NCI-H187 treated with DMSO at 0.1 percent for 48 hours (cell line): Measurements from ENCODE around the gene GAS1.

Experiments
- DNase-seq: peaks from one replicate; lab custom pipeline; 2025; lab: John Stamatoyannopoulos, UW

GAS1 gene

GRCh38 chr9:86965636-86966395, 18.5 kb upstream of the GAS1 start:
- DNase-seq = no peak

DNA sequence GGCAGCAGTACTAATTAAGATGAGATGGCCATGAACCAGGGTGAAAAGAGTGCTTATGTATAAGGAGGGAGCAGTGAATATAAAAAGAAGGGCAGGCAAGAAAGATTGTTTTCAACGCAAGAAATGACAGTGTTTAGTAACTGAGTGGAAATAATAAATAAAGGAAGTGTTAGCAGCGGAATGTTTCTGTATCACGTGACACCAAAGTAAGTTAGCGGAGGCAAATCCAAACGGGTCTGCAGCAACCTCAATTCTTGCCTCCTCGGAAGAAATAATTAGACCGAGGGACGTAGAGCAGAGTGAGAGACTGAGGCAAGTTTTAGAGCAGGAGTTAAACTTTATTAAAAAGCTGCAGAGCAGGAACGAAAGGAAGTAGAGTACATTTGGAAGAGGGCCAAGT, 15.4 kb upstream of the GAS1 start:
- no peak for DNase-seq

- DNase-seq = no peak
Measured at GRCh38 chr9:86960938-86961337, 13.6 kb upstream of the GAS1 start.

GRCh38 chr9:86958203-86958602, 10.9 kb upstream of the GAS1 start:
- DNase-seq = no peak

DNA sequence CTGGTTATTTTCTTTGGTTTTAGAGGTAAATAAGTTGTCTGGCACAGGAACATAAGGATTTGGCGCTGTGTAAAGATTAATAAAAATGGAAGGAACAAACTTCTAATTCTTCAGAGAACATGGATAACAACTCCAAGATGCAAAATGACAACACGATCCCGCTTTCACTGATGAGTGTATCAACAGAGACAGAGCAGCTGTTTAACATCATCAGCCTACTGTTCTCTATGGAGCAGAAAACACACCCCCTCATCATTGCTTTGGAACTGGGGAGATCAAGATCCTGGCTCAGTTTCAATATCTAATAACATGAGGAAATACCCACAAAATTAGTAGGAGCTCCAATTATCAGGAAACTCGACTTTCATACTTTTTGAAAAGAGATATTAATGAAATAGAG, 8.3 kb upstream of the GAS1 start:
- DNase-seq = no peak

GRCh38 chr9:86955042-86955441, 7.7 kb upstream of the GAS1 start:
- no peak for DNase-seq

GRCh38 chr9:86953181-86953580, 5.9 kb upstream of the GAS1 start:
- no peak for DNase-seq

GRCh38 chr9:86948074-86948929, 996 bp upstream of the GAS1 start:
- DNase-seq = no peak

- DNase-seq = no peak
Measured at GRCh38 chr9:86946201-86947145, 833 bp downstream of the GAS1 start.

DNA sequence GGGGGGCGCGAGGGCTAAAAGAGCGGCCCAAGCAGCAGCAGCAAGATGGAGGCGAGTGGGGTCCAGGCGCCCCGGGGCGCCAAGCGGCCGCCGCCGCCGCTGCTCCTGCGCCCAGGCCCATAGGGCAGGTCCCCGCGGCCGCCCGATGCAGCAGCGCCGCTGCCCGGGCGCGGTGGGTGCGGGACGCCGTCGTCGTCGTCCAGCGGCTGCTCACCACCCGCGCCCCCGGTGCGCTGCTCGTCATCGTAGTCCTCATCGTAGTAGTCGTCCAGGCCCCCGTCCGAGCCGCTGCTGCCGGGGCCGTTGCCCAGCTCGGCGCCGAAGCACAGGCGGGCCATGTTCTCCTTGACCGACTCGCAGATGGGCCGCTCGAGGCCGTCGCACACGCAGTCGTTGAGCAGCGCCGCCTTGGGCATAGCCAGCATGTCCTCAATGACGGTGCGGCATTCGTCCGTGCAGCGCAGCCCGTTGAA, 1.5 kb downstream of the GAS1 start:
- no peak for DNase-seq

DNA sequence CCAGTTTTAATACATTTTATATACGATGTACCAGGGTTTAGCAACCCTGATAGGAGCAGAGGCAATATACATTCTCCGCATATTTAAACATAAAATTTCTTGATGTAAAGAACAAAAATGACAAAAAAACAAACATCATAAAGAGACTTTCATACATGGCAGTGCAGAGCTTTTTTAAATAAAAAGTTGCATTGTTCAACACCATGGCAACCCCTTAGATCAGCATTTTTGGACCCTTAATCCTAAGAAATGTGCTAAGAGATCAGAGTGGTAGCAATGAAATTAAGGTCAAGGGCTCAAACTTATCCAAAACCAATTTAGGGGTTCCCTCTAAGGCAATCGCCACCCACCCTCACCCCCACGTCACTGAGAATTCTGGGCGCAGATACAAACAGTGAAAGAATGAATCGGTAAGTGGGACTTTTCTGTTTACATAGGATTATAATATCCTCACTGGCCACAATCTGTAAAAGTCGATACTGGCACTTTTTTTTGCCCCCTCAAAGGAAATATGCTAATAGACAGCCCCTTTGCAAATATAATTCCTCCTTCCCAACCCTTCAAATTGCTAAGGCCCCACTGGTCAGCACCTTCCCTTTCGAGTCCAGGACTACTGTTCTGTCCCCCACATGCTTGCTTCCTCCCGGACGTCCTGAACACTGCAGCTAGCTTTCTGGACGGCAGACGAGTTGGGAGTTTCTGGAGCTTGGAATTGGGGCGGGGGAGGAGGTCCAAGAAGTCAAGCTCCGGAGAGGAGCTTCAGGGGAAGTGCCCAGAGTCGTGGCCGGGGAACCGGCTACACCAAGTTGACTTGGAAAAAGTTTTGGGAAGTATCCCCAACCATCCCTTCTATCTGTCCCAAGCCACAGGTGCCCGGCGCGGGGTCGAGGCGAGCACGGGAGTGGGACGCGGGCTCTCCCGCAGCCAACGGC, 2.2 kb downstream of the GAS1 start:
- DNase-seq = no peak

DNA sequence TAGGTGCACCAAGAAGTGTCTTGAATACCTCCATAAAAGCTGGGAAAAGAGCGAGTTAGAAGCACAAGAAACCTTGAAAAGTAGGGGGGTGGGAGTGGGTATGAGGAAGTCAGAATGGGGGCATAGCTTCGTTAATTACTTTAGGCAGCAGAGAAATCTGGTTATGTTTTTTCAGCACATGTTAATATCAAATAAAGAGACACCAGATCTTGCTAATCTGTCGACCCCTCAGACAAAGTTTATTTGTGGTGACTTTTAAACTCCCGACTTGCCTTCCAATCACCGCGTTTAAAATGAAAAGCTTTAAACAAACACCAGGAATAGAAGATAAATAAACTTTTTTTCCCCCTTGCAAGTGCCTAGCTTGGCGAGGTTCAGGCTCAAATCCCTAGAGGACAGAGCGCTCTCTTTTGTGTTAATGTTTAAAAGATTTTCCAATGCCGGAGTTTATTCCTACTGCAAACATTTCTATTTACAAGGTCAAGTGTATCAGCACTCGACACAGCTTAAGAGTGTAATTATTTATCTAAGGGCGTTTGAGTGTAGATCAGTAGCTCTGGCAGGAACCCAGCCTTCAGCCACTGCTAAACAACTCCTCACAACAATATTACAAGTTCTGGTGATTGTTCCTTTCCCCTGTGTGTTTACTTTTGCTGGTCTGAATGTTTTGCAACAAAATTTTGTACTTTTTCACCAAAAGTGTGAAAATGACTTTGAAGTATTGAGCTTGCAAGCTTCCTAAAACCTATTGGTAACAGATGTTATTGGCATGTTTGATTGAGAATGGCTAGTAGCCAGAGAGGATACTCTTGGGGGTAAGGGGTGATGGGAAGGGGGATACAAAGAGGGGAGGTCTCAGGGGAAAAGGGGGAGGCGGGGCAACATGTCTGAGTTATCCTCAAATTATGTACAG, 3.8 kb downstream of the GAS1 start:
- no peak for DNase-seq

- no peak for DNase-seq
Measured at GRCh38 chr9:86942281-86943200, 4.8 kb downstream of the GAS1 start.

GRCh38 chr9:86941197-86941596, 6.1 kb downstream of the GAS1 start:
- no peak for DNase-seq

- DNase-seq = no peak
Measured at GRCh38 chr9:86940774-86941173, 6.5 kb downstream of the GAS1 start.

DNA sequence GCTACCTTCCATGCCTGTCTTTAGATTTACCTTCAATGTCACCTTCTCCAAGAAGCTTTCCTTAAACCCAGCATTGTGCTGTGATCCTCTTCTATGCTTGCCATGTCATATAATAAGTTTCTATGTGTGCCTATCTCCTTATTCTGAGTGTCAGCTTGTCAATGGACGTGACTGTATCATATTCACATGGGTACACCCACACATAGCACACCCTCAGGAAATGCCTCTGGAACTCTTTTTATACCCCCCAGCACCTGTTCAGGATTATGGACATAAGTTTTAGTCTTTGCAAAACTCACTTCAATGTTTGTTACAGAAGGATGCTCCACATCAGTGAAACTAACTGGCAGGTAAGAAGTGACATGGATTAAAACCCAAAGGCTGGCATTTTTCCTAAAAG, 7.4 kb downstream of the GAS1 start:
- DNase-seq = no peak

DNA sequence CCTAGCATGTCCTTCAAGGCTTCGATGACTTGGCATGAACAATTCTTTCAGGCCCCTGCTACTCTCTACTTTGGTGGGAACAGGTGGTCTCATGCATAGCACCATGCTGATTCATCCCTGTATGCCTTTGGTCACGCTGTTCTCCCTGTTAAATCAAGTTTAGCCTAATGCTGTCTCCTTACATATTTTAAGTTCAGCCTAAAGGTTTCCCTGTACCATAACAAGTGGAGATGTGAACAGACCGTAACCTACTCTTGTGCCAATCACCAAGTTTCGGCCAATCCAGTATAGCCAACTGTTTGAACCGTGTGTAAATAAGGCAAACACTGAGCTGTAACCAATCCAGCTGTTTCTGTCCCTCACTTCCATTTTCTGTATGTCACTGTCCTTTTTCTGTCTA, 8.0 kb downstream of the GAS1 start:
- no peak for DNase-seq

DNA sequence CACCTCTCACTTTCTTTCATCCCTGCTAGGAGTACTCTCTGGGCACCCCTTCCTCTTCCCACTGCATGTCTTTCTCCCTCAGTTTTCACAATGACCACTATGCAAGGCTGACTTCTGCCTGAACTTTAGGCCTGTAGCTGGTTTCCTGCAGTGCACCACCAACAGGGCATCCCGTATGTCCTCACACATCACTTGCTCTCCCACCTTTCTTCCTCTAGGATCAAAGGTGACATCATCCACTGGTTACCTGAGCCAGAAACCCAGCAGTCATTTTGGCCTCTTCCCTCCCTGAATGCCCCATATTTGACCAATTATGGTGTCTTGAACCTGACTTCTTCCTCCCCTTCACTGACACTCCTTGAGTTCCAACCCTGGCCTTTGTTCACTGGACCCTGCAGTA, 8.5 kb downstream of the GAS1 start:
- no peak for DNase-seq

DNA sequence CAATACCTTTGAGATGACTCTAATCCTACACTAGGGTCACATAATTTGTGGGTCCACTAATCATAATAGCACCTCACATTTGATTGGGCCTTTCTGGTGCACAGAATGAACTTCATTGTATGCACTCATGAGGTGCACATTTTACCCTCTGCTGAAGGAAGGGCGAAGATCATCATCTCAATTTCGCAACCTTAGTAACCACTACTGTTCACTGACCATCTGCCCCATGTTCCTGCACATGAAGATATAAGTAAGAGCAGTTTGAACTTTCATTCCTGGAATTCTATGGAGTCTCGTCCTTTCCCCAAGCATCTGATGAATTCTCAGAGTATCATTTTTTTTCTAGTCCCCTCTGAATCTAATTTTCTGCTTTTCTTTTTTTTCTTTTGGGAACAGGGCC, 21.2 kb downstream of the GAS1 start:
- DNase-seq = no peak
